Calu3 (cell line): ENCODE data around the gene CCDC167. TPM values are rescaled to one million over a fixed set of nuclear protein-coding genes. Genes with fewer than 3 reads are reported as not detected.
"Not testable (repeated sequence)": the region's sequence is repeated elsewhere in the genome, so short reads cannot be mapped to it uniquely, and the experiment has no call there.

ENCODE experiments used
- BruUV-seq: library from RNA; stranded (reverse); fragments of 400-500 nt; replicated peaks from 2 replicates; lab custom pipeline; 2021; lab: Mats Ljungman, UMichigan
- CTCF ChIA-PET: fragments of 300-600 bp; sonication (Branson Sonifier 250); formaldehyde crosslinking; loops from one replicate; lab custom pipeline; 2022; ENCODE audit warnings: antibody characterized with exemption; lab: Charles Lee
- DNase-seq: peaks from one replicate; pipeline ENCODE4 v3.0.0; 2022
- H3K27ac Mint-ChIP-seq: one replicate; pipeline ENCODE4 v1.8.0; 2022; ENCODE audit warnings: mixed read lengths; ENCODE audit not compliant: unreplicated experiment
- H3K27me3 Mint-ChIP-seq: one replicate; pipeline ENCODE4 v1.8.0; 2022; ENCODE audit warnings: mixed read lengths; ENCODE audit not compliant: unreplicated experiment
- H3K36me3 Mint-ChIP-seq: one replicate; pipeline ENCODE4 v1.8.0; 2022; ENCODE audit warnings: mild to moderate bottlenecking, moderate library complexity, mixed read lengths; ENCODE audit not compliant: insufficient read depth, unreplicated experiment
- H3K4me1 Mint-ChIP-seq: one replicate; pipeline ENCODE4 v1.8.0; 2022; ENCODE audit warnings: mild to moderate bottlenecking, low read depth, mixed read lengths; ENCODE audit not compliant: unreplicated experiment
- H3K4me3 Mint-ChIP-seq: one replicate; pipeline ENCODE4 v1.8.0; 2022; ENCODE audit warnings: mild to moderate bottlenecking, low read depth, moderate library complexity, mixed read lengths; ENCODE audit not compliant: unreplicated experiment
- H3K9me3 Mint-ChIP-seq: one replicate; pipeline ENCODE4 v1.8.0; 2022; ENCODE audit warnings: low read depth, mixed read lengths; ENCODE audit not compliant: unreplicated experiment
- CTCF ChIP-seq: fragments of 200-600 bp; IDR thresholded peaks from one replicate; pipeline ENCODE4 v1.8.0; 2022; ENCODE audit warnings: antibody characterized with exemption; ENCODE audit not compliant: unreplicated experiment
- intact Hi-C: fragments of 100-400 bp; cut with micrococcal nuclease; formaldehyde crosslinking; loops from one replicate; pipeline ENCODE4 v1.10.0; 2022; ENCODE audit not compliant: unreplicated experiment
- total RNA-seq: library from RNA; stranded (reverse); gene quantifications from 2 replicates; pipeline ENCODE4 v1.2.3, GENCODE V29; 2022

CCDC167 gene
- total RNA-seq, 1 experiment from 2014 or later, result 40.2 TPM

GRCh38 chr6:37501632-37502491 lies 2.2 kb upstream of the CCDC167 start:
- no peak for DNase-seq
- peaks cover 9% of the 10 kb centered on the region for H3K4me1 Mint-ChIP-seq
- no peak overlapping the region for H3K4me3 Mint-ChIP-seq
- H3K36me3 Mint-ChIP-seq, result peaks cover 18% of the 10 kb centered on the region
- no TSS peak for BruUV-seq
- no peaks in the 10 kb centered on the region for H3K9me3 Mint-ChIP-seq
- CTCF ChIA-PET, result interaction anchor here (1.0 kb wide), 1 partner anchor 14 kb away, joined by 3 read pairs; no protein-coding TSS in a partner anchor
- H3K27me3 Mint-ChIP-seq, result peaks cover 54% of the 10 kb centered on the region
- no peak overlapping the region for H3K27ac Mint-ChIP-seq
- intact Hi-C loops, result no loop called here
- no peak for TF ChIP-seq CTCF

GRCh38 chr6:37500904-37501303 lies 1.2 kb upstream of the CCDC167 start:
- H3K9me3 Mint-ChIP-seq, H3K4me1 Mint-ChIP-seq, BruUV-seq, H3K27ac Mint-ChIP-seq, intact Hi-C loops, DNase-seq, H3K4me3 Mint-ChIP-seq: not testable (repeated sequence)
- Mint-ChIP-seq H3K27me3 (peaks cover 44% of the 10 kb centered on the region), H3K36me3 (peaks cover 18% of the 10 kb centered on the region)
- CTCF ChIA-PET, result interaction anchor here (0.7 to 1.6 kb wide), 4 partner anchors 15 to 242 kb away, joined by 3 to 7 read pairs (median 4); no protein-coding TSS in a partner anchor

GRCh38 chr6:37500294-37500608 lies 558 bp upstream of the CCDC167 start:
- peaks cover 38% of the 10 kb centered on the region for H3K27me3 Mint-ChIP-seq
- TF ChIP-seq CTCF, result no peak

GRCh38 chr6:37496951-37497885 lies 2.5 kb downstream of the CCDC167 start:
- no peak overlapping the region for H3K27ac Mint-ChIP-seq
- no peak for DNase-seq
- peaks cover 9% of the 10 kb centered on the region for H3K4me1 Mint-ChIP-seq
- TF ChIP-seq CTCF, result no peak
- no peaks in the 10 kb centered on the region for H3K9me3 Mint-ChIP-seq
- H3K4me3 Mint-ChIP-seq, result no peak overlapping the region
- CTCF ChIA-PET, result interaction anchor here (0.7 kb wide), 1 partner anchor 34 kb away, joined by 3 read pairs; no protein-coding TSS in a partner anchor
- peaks cover 7% of the 10 kb centered on the region for H3K27me3 Mint-ChIP-seq
- intact Hi-C loops, result no loop called here
- peaks cover 18% of the 10 kb centered on the region for H3K36me3 Mint-ChIP-seq
- BruUV-seq, result no TSS peak

More at GRCh38 chr6:37500294-37500608, 558 bp upstream of the CCDC167 start:
- H3K9me3 Mint-ChIP-seq, result no peaks in the 10 kb centered on the region
- intact Hi-C loops, result no loop called here
- no peak for DNase-seq
- H3K4me1 Mint-ChIP-seq, result peaks cover 9% of the 10 kb centered on the region
- no TSS peak for BruUV-seq
- H3K4me3 Mint-ChIP-seq, result peak overlapping the region; percentile 84
- CTCF ChIA-PET, result interaction anchor here (0.5 to 1.6 kb wide), 7 partner anchors 38 to 680 kb away, joined by 3 to 7 read pairs (median 4); no protein-coding TSS in a partner anchor
- peaks cover 18% of the 10 kb centered on the region for H3K36me3 Mint-ChIP-seq
- peak overlapping the region; percentile 82 for H3K27ac Mint-ChIP-seq
